ENCODE results near the gene CANT1.

CANT1 gene

DNA sequence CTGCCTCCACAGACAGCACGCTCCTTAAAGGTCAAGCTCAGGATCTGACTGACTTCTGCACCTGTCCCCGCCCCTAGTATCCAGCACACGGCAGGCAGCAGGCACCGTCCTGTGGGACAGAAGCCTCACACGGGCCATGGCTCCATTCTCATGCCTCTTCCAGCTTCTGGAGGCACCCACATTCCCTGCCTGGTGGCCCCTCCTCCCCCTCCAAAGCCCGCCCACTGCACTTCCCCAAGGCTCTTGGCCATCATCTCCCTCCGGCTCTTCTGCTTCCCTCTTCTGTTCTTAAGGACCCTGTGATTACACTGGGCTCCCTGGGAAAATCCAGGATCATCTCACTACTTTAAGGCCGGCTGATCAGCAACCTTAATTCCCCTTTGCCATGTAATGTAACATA, 3.5 kb downstream of the CANT1 start:
- Histone ChIP-seq H3K9me3 (ENCODE audit: control insufficient read depth in 2 of 2, low read length in 2 of 2) (no peaks in the 10 kb centered on the region), H3K4me1 (ENCODE audit: control insufficient read depth, insufficient read depth, low read length) (peaks cover 40% of the 10 kb centered on the region), H3K4me3 (ENCODE audit: low read length in 2 of 2) (peak overlapping the region in 1 of 2 donors; percentile 8), H3K27ac (ENCODE audit: low read length) (no peak overlapping the region), H3K36me3 (ENCODE audit: control insufficient read depth in 2 of 2, insufficient read depth in 2 of 2, low read length in 2 of 2) (no peaks in the 10 kb centered on the region), H3K9ac (ENCODE audit: low read length in 2 of 2) (peak overlapping the region in 1 of 2 donors; percentile 42), H3K27me3 (ENCODE audit: control insufficient read depth in 1 of 2, insufficient read depth in 2 of 2, low read length in 2 of 2) (no peaks in the 10 kb centered on the region)

DNA sequence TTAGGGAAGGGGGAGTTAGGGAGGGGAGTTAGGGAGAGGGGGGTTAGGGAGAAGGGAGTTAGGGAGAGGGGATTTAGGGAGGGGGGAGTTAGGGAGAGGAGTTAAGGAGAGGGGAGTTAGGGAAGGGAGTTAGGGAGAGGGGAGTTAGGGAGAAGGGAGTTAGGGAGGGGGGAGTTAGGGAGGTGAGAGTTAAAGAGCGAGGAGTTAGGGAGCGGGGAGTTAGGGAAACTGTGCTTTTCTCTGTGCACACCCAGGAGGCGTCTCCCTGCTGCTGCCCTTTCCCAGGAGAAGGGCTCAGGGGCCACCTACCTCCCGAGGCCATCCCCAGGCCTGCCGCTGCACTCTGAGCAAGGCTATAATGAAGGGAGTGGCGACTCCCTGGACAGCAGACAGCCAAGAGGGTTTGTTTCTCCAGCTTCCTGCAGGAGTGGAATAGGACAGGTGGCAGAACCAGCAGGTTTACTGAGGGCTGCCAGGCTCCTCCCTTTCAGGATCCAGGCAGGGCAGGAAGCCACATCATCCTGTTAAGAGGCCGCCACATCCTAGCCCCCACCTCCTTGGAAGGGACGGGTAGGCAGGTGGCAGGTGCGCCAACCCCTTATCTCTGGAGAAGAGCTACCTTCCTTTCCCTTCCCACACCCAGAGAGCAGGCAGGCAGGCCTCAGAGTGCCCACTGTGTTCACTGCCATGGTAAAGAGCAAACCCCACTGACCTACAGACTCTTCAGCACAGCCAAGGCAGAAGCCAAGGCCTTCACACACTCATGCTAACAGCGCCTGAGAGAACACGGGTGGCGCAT, 4.3 kb downstream of the CANT1 start:
- Histone ChIP-seq H3K4me1 (ENCODE audit: control insufficient read depth, insufficient read depth, low read length) (peaks cover 38% of the 10 kb centered on the region), H3K9ac (ENCODE audit: low read length in 2 of 2) (peak overlapping the region in 1 of 2 donors; percentile 42)

DNA sequence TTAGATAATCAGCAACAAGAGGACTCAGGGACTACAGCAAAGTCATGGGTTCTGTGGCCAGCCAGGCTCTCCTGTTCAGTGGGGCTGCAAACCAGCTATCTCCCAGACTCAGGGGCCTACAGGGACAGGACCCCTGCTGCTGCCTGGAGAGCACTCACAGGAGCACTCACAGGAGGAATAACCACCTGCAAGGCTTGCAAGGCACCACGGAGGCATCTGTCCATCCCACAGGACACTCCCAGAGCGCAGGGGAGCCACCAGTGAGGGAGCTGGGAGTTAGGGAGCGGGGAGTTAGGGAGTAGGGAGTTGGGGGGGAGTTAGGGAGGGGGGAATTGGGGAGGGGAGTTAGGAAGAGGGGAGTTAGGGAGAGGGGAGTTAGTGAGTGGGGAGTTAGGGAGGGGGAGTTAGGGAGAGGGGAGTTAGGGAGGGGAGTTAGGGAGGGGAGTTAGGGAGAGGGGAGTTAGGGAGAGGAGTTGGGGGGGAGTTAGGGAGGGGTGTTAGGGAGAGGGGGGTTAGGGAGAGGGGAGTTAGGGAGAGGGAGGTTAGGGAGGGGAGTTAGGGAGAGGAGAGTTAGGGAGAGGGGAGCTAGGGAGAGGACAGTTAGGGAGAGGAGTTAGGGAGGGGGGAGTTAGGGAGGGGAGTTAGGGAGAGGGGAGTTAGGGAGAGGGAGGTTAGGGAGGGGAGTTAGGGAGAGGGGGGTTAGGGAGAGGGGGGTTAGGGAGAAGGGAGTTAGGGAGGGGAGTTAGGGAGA, 5.7 kb downstream of the CANT1 start:
- H3K27me3 ChIP-seq (ENCODE audit: control insufficient read depth in 1 of 2, insufficient read depth in 2 of 2, low read length in 2 of 2): no peaks in the 10 kb centered on the region
- H3K4me1 ChIP-seq (ENCODE audit: control insufficient read depth, insufficient read depth, low read length): peaks cover 31% of the 10 kb centered on the region
- H3K9ac ChIP-seq (ENCODE audit: low read length in 2 of 2): peak overlapping the region in 1 of 2 donors; percentile 21
- H3K9me3 ChIP-seq (ENCODE audit: control insufficient read depth in 2 of 2, low read length in 2 of 2): no peaks in the 10 kb centered on the region
- no peaks in the 10 kb centered on the region for H3K36me3 ChIP-seq (ENCODE audit: control insufficient read depth in 2 of 2, insufficient read depth in 2 of 2, low read length in 2 of 2)
- H3K27ac ChIP-seq (ENCODE audit: low read length): no peak overlapping the region
- no peak overlapping the region for H3K4me3 ChIP-seq (ENCODE audit: low read length in 2 of 2)

More for the DNA sequence above, 4.3 kb downstream of the CANT1 start:
- Histone ChIP-seq H3K4me3 (ENCODE audit: low read length in 2 of 2) (no peak overlapping the region), H3K27ac (ENCODE audit: low read length) (no peak overlapping the region), H3K9me3 (ENCODE audit: control insufficient read depth in 2 of 2, low read length in 2 of 2) (no peaks in the 10 kb centered on the region), H3K27me3 (ENCODE audit: control insufficient read depth in 1 of 2, insufficient read depth in 2 of 2, low read length in 2 of 2) (no peaks in the 10 kb centered on the region), H3K36me3 (ENCODE audit: control insufficient read depth in 2 of 2, insufficient read depth in 2 of 2, low read length in 2 of 2) (no peaks in the 10 kb centered on the region)

DNA sequence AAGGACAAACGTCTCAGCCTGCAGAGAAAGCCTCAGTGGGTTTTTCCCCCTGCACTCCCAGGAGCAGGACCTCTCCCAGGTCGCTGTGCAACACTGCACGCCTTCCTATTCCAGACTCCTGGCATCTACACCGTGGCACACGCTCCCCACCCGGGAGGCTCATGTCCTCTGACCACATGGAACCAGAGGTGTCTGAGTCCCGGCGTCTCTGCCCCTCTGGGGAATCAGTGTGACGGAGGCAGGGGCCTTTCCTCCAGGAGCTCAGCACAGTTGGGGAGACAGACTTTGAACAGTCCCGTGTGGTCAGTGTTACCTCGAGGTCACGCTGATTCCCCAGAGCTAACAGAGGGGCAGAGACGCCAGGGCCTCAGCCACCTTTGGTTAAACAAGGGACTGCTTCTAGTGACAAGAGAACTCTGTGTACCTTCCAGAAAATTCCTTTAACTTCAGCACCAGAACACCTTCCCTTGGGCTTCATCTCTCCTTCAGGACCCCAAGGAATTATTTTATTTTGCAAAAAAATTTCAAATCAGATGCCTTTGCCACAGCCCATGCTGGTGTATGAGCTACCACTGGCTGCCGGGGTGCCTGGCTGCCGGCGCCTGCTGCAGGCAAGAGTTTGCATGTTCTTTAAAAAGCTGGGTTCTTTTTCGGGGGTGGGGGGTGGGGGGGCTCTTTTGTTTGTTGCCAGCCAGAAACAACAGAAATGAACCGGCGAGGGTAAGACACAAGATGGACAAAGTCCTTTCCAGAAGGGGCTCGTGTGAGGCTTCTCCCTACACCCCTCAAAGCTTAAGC, 6.6 kb downstream of the CANT1 start:
- Histone ChIP-seq H3K4me1 (ENCODE audit: control insufficient read depth, insufficient read depth, low read length) (peaks cover 23% of the 10 kb centered on the region), H3K27ac (ENCODE audit: low read length) (no peak overlapping the region), H3K9me3 (ENCODE audit: control insufficient read depth in 2 of 2, low read length in 2 of 2) (no peaks in the 10 kb centered on the region), H3K4me3 (ENCODE audit: low read length in 2 of 2) (no peak overlapping the region), H3K36me3 (ENCODE audit: control insufficient read depth in 2 of 2, insufficient read depth in 2 of 2, low read length in 2 of 2) (no peaks in the 10 kb centered on the region), H3K27me3 (ENCODE audit: control insufficient read depth in 1 of 2, insufficient read depth in 2 of 2, low read length in 2 of 2) (no peaks in the 10 kb centered on the region), H3K9ac (ENCODE audit: low read length in 2 of 2) (no peak overlapping the region)

DNA sequence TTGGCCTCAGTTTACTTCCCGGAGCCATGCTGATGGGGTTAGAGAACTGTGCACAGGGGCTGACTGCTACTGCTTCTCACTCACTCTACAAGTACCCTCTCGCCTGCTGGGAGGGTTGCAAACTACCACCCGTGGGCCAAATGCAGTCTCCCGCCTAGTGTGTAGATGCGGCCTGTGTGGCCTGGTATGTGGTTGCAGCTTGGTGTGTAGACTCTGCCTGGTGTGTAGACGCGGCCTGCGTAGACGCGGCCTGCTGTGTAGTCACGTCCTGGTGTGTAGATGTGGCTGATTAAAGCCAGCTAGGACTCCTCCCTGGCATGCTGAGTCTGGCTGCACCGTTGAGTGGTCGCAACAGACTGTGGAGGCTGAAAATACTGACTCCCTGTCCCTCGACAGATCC, 7.3 kb downstream of the CANT1 start:
- H3K4me3 ChIP-seq (ENCODE audit: low read length in 2 of 2): no peak overlapping the region
- peaks cover 18% of the 10 kb centered on the region for H3K4me1 ChIP-seq (ENCODE audit: control insufficient read depth, insufficient read depth, low read length)
- peaks cover 3 to 4% of the 10 kb centered on the region in 2 donors for H3K36me3 ChIP-seq (ENCODE audit: control insufficient read depth in 2 of 2, insufficient read depth in 2 of 2, low read length in 2 of 2)
- H3K9me3 ChIP-seq (ENCODE audit: control insufficient read depth in 2 of 2, low read length in 2 of 2): no peaks in the 10 kb centered on the region
- H3K27me3 ChIP-seq (ENCODE audit: control insufficient read depth in 1 of 2, insufficient read depth in 2 of 2, low read length in 2 of 2): no peaks in the 10 kb centered on the region
- no peak overlapping the region for H3K9ac ChIP-seq (ENCODE audit: low read length in 2 of 2)
- H3K27ac ChIP-seq (ENCODE audit: low read length): no peak overlapping the region

DNA sequence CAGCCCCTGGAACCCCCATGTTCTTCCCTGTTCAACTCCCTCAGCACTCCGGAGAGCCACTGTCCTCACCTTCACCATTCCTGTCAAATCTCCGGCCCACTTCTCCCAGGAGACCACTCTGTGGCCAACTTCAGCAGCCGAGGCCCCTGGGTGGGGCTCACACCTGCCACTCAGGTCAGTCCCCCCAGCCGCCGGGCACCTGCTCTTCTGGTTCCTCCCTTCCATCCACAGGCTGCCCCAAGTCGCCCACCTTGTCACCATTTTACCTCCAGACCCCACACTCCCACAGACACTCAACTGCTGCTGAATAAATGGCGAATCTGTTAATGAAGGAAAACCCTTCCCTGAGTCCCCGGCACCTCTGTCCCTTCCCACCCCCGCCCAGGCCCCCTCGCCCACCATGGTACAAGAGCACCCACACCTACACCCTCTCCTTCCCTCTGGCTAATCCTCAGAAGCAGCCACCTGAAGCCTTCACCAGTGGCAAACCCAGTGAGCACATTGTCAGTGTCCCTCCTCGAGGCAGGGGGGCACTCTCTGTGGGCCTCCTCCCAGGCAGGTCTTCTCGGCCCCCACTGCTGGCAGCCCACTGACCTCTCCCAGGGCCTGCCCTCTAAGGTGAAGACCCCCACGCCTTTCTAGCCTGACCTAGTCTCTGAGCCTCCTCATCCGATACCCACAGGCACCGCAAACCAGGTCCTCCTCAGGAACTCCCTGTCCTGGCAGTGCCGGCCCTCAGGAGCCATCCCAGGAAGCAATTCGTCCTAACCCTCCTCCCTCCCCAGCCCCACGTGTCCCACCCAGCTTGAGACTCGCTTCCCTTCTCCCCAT, 8.2 kb downstream of the CANT1 start:
- Histone ChIP-seq H3K27ac (ENCODE audit: low read length) (no peak overlapping the region), H3K4me1 (ENCODE audit: control insufficient read depth, insufficient read depth, low read length) (peaks cover 12% of the 10 kb centered on the region), H3K4me3 (ENCODE audit: low read length in 2 of 2) (no peak overlapping the region), H3K9me3 (ENCODE audit: control insufficient read depth in 2 of 2, low read length in 2 of 2) (no peaks in the 10 kb centered on the region), H3K27me3 (ENCODE audit: control insufficient read depth in 1 of 2, insufficient read depth in 2 of 2, low read length in 2 of 2) (no peaks in the 10 kb centered on the region), H3K36me3 (ENCODE audit: control insufficient read depth in 2 of 2, insufficient read depth in 2 of 2, low read length in 2 of 2) (peaks cover 4 to 9% of the 10 kb centered on the region in 2 donors), H3K9ac (ENCODE audit: low read length in 2 of 2) (no peak overlapping the region)

DNA sequence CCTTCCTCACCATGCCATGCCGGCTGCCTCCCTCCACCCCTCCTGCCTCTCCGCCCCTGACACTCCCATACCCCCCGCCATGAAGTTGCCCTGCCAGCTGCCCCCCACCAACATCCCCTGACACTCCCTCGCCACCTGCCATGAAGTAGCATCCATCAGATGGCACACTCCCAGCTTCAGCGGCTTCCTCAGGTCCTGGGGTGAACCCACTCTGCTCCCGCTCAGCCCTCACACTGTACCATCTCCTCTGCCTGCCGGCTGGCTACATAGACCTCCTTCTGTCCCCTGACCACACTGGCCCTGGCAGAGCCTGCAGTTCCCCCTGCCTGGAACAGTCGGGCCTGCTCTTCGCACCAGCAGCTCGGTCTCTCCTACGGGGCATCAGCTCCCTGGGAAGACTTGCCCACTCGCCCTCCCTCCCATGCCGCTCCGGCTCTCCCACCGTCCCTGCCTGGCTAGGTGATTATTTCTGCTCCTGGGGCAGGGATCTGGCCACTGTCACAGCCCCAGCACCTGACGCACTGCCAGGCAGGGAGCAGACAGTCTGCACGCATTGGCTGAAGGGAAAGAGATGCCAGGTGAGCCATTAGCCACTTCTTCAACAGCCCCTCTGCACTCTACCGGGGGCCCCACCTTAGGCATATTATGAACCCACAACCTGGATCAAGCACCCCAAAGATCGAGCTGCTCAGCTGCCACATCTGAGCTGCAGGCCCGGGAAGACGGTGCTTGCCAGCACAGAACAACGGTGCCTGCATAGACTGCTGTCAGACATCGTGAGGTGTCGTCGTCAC, 9.0 kb downstream of the CANT1 start:
- H3K4me3 ChIP-seq (ENCODE audit: low read length in 2 of 2): no peak overlapping the region
- peaks cover 4 to 12% of the 10 kb centered on the region in 2 donors for H3K36me3 ChIP-seq (ENCODE audit: control insufficient read depth in 2 of 2, insufficient read depth in 2 of 2, low read length in 2 of 2)
- H3K9ac ChIP-seq (ENCODE audit: low read length in 2 of 2): no peak overlapping the region
- H3K27me3 ChIP-seq (ENCODE audit: control insufficient read depth in 1 of 2, insufficient read depth in 2 of 2, low read length in 2 of 2): no peaks in the 10 kb centered on the region
- no peaks in the 10 kb centered on the region for H3K9me3 ChIP-seq (ENCODE audit: control insufficient read depth in 2 of 2, low read length in 2 of 2)
- peaks cover 9% of the 10 kb centered on the region for H3K4me1 ChIP-seq (ENCODE audit: control insufficient read depth, insufficient read depth, low read length)
- no peak overlapping the region for H3K27ac ChIP-seq (ENCODE audit: low read length)

DNA sequence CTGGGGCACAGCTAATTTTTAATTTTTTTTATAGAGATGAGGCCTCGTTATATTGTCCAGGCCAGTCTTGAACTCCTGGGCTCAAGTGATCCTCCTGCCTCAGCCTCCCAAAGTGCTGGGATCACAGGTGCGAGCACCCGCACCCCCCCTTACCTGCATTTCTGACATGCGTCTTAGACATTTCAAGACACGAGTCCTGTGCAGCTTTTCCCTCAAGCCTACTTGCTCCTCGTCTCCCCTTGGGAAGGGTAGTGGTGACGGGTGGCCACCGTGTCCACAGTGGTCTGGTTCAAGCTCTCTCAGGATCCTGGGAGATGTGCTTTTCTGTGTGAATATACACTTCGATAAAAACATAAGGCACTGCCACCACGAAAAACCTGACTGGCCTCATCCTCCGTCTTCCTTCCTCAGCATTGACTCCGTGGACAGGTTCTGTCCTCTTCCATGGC, 9.6 kb downstream of the CANT1 start:
- H3K27ac ChIP-seq (ENCODE audit: low read length): no peak overlapping the region
- no peak overlapping the region for H3K4me3 ChIP-seq (ENCODE audit: low read length in 2 of 2)
- H3K4me1 ChIP-seq (ENCODE audit: control insufficient read depth, insufficient read depth, low read length): peaks cover 5% of the 10 kb centered on the region
- no peaks in the 10 kb centered on the region for H3K9me3 ChIP-seq (ENCODE audit: control insufficient read depth in 2 of 2, low read length in 2 of 2)
- H3K27me3 ChIP-seq (ENCODE audit: control insufficient read depth in 1 of 2, insufficient read depth in 2 of 2, low read length in 2 of 2): no peaks in the 10 kb centered on the region
- peaks cover 4 to 12% of the 10 kb centered on the region in 2 donors for H3K36me3 ChIP-seq (ENCODE audit: control insufficient read depth in 2 of 2, insufficient read depth in 2 of 2, low read length in 2 of 2)
- H3K9ac ChIP-seq (ENCODE audit: low read length in 2 of 2): no peak overlapping the region

DNA sequence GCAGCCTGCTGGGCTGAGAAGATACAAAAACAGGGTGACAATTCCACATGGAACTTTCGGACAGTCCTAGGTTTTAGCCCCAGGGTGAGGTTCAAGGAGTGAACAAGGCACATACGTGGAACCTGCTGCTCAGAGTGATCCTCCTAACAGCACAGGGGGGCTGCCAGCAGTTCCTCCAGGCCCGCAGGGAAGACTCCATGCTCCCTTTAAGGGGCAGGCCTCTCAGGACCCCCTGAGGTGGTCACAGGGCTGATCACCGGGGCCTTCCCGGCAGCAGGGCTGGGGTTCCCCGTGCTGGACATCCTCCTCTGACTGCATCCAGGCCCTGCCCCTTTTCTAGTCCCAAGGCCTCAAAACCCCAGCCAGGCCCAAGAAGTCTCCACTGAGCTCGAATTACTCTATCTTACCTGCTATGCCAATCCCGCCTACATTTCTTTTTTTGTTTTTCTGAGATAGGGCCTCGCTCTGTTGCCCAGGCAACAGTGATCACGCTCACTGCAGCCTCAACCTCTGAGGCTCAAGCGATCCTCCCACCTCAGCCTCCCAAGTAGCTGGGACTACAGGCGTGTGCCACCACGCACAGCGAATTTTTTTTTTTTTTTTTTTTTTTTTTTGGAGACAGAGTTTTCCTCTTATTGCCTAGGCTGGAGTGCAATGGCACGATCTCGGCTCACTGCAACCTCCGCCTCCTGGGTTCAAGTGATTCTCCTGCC, 10.4 kb downstream of the CANT1 start:
- H3K9me3 ChIP-seq (ENCODE audit: control insufficient read depth in 2 of 2, low read length in 2 of 2): no peaks in the 10 kb centered on the region
- H3K4me1 ChIP-seq (ENCODE audit: control insufficient read depth, insufficient read depth, low read length): peaks cover 5% of the 10 kb centered on the region
- peaks cover 4 to 12% of the 10 kb centered on the region in 2 donors for H3K36me3 ChIP-seq (ENCODE audit: control insufficient read depth in 2 of 2, insufficient read depth in 2 of 2, low read length in 2 of 2)
- no peak overlapping the region for H3K9ac ChIP-seq (ENCODE audit: low read length in 2 of 2)
- no peak overlapping the region for H3K27ac ChIP-seq (ENCODE audit: low read length)
- H3K27me3 ChIP-seq (ENCODE audit: control insufficient read depth in 1 of 2, insufficient read depth in 2 of 2, low read length in 2 of 2): no peaks in the 10 kb centered on the region
- no peak overlapping the region for H3K4me3 ChIP-seq (ENCODE audit: low read length in 2 of 2)

Measured in stomach smooth muscle (tissue), 2 donors.